Dermis blood vessel endothelial cell (primary cell): ENCODE measurements around the gene PTPRD. TPM values are rescaled to one million over a fixed set of nuclear protein-coding genes. Genes with fewer than 3 reads are reported as not detected.

Source experiments
- DNase-seq: peaks from one replicate; pipeline ENCODE4 v3.0.0; 2010
- total RNA-seq: library from RNA; depleted of rRNA; stranded (reverse); fragments of >200 nt; gene quantifications from 2 replicates; pipeline ENCODE4 v1.2.3, GENCODE V29; 2014

The PTPRD gene
- total RNA-seq, 1 donor from 2014 or later = 3.2 TPM

GRCh38 chr9:8392866-8393265 lies 2219.9 kb downstream of the PTPRD start:
- no peak for DNase-seq

- no peak for DNase-seq
These were observed 2221.2 kb downstream of the PTPRD start for GRCh38 chr9:8391566-8391965.

GRCh38 chr9:8391132-8391531 lies 2221.7 kb downstream of the PTPRD start:
- DNase-seq = no peak

GRCh38 chr9:8390571-8390970 lies 2222.2 kb downstream of the PTPRD start:
- no peak for DNase-seq

GRCh38 chr9:8389531-8389930 lies 2223.3 kb downstream of the PTPRD start:
- DNase-seq = peak; percentile 24

GRCh38 chr9:8388132-8388531 lies 2224.7 kb downstream of the PTPRD start:
- no peak for DNase-seq

DNA sequence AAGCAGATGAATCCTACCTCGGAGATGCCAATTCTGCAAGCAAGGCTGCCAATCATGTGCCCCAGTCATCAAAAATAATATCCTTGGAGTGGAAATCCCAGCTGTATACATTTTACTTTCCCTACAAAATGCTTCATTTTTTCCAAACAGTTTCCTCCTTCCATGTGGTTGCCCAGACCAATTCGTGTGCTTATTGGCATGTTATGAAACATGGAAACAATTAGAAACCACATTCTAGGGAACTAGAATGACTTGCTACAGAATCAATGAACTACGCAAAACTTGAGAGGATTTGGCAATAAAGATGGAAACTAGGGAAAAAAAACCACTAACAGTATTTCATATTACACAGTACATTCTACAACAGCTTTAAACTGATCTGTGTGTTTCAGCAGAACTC lies 2228.7 kb downstream of the PTPRD start:
- no peak for DNase-seq

DNA sequence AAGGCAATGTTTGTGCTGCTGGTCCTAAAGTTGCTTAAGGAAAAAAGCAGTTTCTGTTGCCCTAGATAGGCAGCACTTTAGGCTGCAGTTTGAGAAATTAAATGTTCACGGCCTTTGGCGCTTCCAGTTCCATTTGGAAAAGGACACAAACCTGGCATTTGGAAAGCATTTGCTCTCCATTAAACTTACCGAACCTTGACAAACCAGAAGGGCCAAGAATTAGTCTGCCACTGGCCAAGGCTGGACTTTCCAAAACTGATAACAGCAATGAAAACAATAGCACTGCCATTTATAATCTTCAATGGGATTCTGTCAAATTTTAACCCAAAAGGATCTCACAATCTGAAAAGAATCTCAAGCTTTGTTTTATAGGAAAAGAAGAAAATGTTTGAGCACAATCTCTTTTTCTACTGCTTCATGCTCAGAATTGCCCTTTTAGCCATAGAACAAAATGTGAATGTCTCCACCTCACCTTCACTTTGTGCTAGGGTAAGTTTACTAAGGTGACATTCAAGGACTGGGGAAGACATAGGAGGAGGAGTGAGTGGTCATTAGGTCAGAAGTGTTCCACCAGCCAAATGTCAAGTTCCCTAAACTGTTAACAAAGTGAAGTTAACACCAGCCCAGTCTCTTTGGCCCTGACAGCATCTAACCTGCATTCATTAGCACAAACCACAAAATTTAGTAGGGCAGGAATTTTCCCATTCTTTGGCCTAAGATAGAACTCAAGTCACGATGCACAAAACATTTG lies 2229.8 kb downstream of the PTPRD start:
- DNase-seq = no peak

DNA sequence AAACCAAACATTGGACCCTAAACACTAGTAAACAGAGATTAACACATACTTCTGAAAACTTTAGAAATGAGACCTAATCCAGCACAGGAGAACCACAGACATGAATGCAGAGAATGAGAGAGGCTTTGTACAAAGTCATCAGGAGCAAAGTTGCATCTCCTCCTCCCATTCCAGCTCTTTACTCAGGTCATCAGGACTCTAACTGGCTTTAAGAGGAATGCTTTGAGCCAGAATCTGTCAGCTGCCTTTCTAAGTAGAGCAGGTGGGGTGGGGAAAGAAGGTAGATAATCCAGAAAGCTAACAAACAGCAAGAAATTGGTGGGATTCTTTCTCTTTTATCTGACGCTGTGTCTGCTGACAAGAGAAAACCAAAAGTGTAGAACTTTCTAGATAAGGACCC lies 2230.5 kb downstream of the PTPRD start:
- no peak for DNase-seq

DNA sequence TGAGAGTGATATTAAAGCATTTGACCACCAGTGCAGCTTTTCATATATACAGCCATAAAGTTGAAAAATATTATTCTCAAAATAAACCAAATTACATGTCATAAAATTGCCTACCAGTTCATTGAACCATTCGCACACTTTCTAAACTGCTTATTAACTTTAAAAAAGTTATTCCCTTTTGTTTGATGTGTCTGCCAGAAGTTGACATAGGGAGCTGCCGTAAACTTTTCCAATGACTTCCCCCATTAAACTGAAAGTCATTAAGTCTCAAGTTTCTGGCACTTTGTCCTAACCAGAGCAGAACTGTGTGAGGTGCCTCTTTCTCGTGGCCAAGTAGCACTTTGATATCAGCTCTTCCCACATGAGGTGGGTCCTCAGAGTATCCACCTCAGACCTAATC lies 2231.2 kb downstream of the PTPRD start:
- no peak for DNase-seq

- peak; percentile 71 for DNase-seq
These were observed 2238.3 kb downstream of the PTPRD start for GRCh38 chr9:8374471-8374870.

GRCh38 chr9:8371686-8372085 lies 2241.1 kb downstream of the PTPRD start:
- no peak for DNase-seq

GRCh38 chr9:8366161-8366926 lies 2246.5 kb downstream of the PTPRD start:
- peak; percentile 87 for DNase-seq

DNA sequence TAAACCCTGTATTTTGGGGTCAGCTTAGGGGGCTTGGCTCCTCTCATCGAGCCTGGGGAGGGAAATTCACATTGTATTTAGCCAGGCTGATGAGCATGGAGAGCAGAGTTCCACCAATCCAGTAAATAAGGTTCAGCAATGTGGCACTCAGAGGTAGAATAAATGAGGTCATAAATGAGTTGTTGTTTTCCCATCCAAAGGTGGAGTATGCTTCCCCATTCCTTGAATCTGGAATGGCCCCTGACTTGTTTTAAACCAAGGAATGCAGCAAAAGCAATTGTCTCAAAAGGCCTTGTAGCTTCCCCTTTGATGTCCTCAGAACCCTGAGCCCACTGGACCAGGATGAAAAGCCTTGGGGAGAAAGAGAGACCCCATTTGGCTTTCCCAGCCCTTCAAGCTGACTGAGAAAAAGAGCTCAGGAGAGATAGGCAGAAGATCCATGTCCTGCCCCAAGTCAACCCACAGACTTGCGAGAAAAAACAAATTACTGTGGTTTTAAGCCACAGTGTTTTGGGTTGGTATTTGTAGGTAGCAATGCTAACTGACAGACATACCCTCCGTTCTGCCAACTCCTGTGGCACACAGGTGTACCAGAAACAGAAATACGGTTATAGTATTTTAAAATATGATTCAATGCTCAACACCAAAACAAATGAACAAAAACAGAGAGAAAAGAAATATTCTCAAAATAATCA lies 2247.2 kb downstream of the PTPRD start:
- peak; percentile 30 for DNase-seq

DNA sequence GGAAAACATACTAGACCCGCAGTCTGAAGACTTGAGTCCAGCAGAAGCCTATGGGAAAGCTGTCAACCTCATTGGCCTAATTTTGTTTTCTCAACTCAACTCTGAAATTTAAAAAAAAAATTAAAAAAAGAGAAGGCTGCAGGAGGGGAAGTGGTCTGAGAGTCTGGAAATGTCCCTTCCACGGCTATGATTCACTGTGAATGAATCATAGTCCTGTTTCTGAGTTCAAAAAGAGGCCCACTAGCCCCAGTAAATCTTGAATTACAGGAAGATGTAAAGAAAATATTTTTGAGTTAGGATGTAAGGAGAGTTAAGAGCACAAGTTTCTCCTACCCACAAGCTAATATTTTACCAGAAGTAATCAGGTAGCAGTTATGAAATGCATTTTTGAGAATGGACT lies 2247.8 kb downstream of the PTPRD start:
- peak; percentile 84 for DNase-seq

DNA sequence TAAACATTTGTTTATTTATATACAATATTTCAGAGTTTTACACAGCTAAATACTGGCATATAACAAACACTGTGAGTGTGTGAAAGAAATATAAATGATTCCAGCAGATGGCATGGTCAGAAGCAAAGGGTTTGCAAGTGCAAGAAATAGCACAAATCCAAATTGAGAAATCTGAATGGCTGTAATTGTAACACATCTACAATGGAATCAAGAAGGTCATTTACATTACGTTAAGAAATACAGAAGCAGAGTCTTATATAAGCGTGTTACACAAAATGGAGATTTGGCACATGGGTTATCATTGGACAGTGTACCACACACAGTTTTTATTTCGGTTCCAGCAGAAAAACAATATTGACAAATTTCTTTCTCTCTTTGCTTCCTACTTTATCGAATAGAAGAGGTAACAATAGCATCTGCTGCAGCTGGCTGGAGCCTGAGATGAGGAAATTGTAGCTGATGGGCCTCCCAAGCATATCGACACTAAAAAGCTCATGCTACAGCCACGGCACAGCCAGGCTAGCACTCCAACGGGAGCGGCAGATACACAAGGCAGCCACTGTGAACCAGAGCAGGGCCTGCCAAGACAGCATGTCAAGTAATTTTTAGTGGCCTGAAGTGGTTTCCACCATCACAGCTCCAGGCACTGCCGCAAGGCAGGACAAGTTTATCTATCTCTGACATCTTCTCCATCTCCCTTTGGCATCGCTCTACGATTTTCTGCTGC lies 2248.6 kb downstream of the PTPRD start:
- DNase-seq = no peak

- DNase-seq = no peak
These were observed 2250.6 kb downstream of the PTPRD start for GRCh38 chr9:8362250-8362649.

GRCh38 chr9:8361364-8361763 lies 2251.4 kb downstream of the PTPRD start:
- no peak for DNase-seq

GRCh38 chr9:8356406-8356805 lies 2256.4 kb downstream of the PTPRD start:
- DNase-seq = peak; percentile 55

DNA sequence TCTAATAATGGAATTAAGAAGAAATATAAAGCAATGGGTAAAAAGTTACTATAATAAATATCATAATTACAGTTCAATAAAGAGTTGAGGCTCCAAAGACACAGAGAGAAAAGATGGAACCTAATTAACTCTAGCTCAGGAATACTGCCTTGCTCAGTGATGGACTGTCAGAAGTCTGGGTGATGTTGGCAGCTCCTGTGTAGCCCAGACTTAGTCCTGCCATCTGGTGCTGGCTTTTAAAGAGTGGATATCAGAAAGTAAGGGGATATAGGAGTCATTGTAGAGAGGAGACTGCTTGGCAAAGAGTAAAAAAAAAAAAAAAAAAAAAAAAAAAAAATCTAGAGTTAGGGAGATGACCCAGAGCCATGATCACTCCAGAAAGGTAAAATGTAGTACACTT lies 2261.4 kb downstream of the PTPRD start:
- no peak for DNase-seq

DNA sequence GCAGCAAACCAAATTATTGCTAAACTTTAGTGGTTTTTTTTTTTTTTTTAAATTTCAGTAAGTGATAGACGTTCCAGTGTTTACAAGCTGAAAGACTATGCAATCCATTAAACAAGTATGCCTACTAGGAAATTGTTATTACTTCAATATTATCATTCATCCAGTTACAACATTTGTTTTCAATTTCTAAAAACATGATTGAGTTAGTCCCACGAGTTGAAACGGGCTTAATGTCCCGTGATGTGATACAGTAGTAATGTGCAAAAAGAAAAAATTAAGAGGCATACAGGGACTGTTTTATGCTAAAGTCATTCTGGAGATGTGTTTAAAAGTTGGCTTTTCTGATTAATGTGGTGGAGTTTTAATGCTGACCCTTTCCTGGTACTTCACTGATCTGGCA lies 2262.9 kb downstream of the PTPRD start:
- DNase-seq = no peak

GRCh38 chr9:8349376-8349775 lies 2263.4 kb downstream of the PTPRD start:
- DNase-seq = no peak

- no peak for DNase-seq
These were observed 2264.0 kb downstream of the PTPRD start for GRCh38 chr9:8348756-8349155.
